NCI-H2196 treated with DMSO at 0.1 percent for 48 hours (cell line): ENCODE data around the gene SMIM44.

ENCODE experiments used
- DNase-seq: peaks from one replicate; lab custom pipeline; 2025; ENCODE audit not compliant: unreplicated experiment; lab: John Stamatoyannopoulos, UW

SMIM44 gene

GRCh38 chr19:3501780-3502179, 18.5 kb upstream of the SMIM44 start:
- no peak for DNase-seq

GRCh38 chr19:3500429-3501101, 17.3 kb upstream of the SMIM44 start, which contains the start of gene DOHH:
DOHH (minus strand) TSS chr19:3500674; CDS start chr19:3496814, 3,860 bp downstream.
- peak; percentile 93 for DNase-seq

GRCh38 chr19:3499738-3500428, 16.6 kb upstream of the SMIM44 start:
- DNase-seq: no peak

- DNase-seq: no peak
These were observed 14.7 kb upstream of the SMIM44 start for GRCh38 chr19:3497757-3498520.

- no peak for DNase-seq
These were observed 13.4 kb upstream of the SMIM44 start for GRCh38 chr19:3496392-3497273.

GRCh38 chr19:3494559-3494958, 11.3 kb upstream of the SMIM44 start:
- peak; percentile 57 for DNase-seq

GRCh38 chr19:3494051-3494450, 10.8 kb upstream of the SMIM44 start:
- DNase-seq: peak; percentile 22

GRCh38 chr19:3493651-3494050, 10.4 kb upstream of the SMIM44 start:
- no peak for DNase-seq

GRCh38 chr19:3492919-3493318, 9.7 kb upstream of the SMIM44 start:
- DNase-seq: no peak

- no peak for DNase-seq
These were observed 9.0 kb upstream of the SMIM44 start for GRCh38 chr19:3492131-3492839.

- DNase-seq: no peak
These were observed 8.3 kb upstream of the SMIM44 start for GRCh38 chr19:3491396-3492119.

- no peak for DNase-seq
These were observed 575 bp downstream of the SMIM44 start for GRCh38 chr19:3482507-3483225.

GRCh38 chr19:3481241-3482090, 1.8 kb downstream of the SMIM44 start:
- no peak for DNase-seq

GRCh38 chr19:3480383-3481091, 2.7 kb downstream of the SMIM44 start, which contains the start of gene SMIM24:
SMIM24 (minus strand) TSS chr19:3480525; CDS start chr19:3480463, 62 bp downstream.
- no peak for DNase-seq

- DNase-seq: no peak
These were observed 3.4 kb downstream of the SMIM44 start for GRCh38 chr19:3479834-3480215.

- DNase-seq: peak; percentile 21
These were observed 3.9 kb downstream of the SMIM44 start for GRCh38 chr19:3479177-3479833.
